ENCODE measurements around the gene SPEM2. TPM values are rescaled to one million over a fixed set of nuclear protein-coding genes. Genes with fewer than 3 reads are reported as not detected.

The SPEM2 gene
- total and polyA plus RNA-seq, 2 of the 8 experiments (the other 6 are each of a cell fraction or from before 2014, with no cell fraction given) = 0.03 TPM; not detected in 1

- H4K20me1 ChIP-seq (replicated peaks in 1 of 2; ENCODE audit: control insufficient read depth in 1 of 2, insufficient read depth in 2 of 2, low read length in 2 of 2) = peaks cover 0 to 1% of the 10 kb centered on the region in 2 experiments
- H3K36me3 ChIP-seq (ENCODE audit: control insufficient read depth in 2 of 4, insufficient read depth in 4 of 4, low read length in 3 of 4) = peaks cover 0 to 3% (median under 1%) of the 10 kb centered on the region in 4 experiments; a peak in 3 of 8 replicates
- no peak overlapping the region for H2BK12ac ChIP-seq (ENCODE audit: low read depth, low read length)
- FAIRE-seq (no peak), DNase-seq (ENCODE audit: low read depth in 1 of 2, low spot score in 2 of 2) (no peak)
- no peak overlapping the region; the same call in 1 of the 2 replicates for H2BK5ac ChIP-seq (ENCODE audit: low read depth, low read length)
- no peaks in the 10 kb centered on the region; a peak in 1 of 4 replicates for H3K79me2 ChIP-seq (ENCODE audit: control insufficient read depth in 1 of 2, insufficient read depth in 2 of 2, low read length in 2 of 2)
- H3K18ac ChIP-seq (ENCODE audit: extremely low read depth, low read length) = no peak overlapping the region
- H3K56ac ChIP-seq (replicated peaks; ENCODE audit: insufficient read length, low read depth, low read length) = no peak overlapping the region
- H3K4me1 ChIP-seq (replicated peaks in 1 of 4; ENCODE audit: control insufficient read depth in 3 of 4, insufficient read depth in 4 of 4, low read length in 3 of 4) = peaks cover 0 to 6% (median 3%) of the 10 kb centered on the region in 4 experiments; a peak in 4 of 7 replicates
- H3K9ac ChIP-seq (replicated peaks in 1 of 4; ENCODE audit: extremely low read depth in 1 of 4, low read depth in 3 of 4, low read length in 3 of 4) = no peak overlapping the region
- no peak overlapping the region for H2BK20ac ChIP-seq (ENCODE audit: low read length)
- no peak overlapping the region for H3K14ac ChIP-seq (ENCODE audit: insufficient read length)
- H3K9me3 ChIP-seq (ENCODE audit: insufficient read depth in 2 of 2, low read depth in 1 of 2, low read length in 1 of 2) = no peaks in the 10 kb centered on the region
- H3K23ac ChIP-seq (ENCODE audit: insufficient read length) = no peak overlapping the region
- H2AK5ac ChIP-seq (ENCODE audit: low read depth, low read length) = no peak overlapping the region
- WGBS, 2 experiments (ENCODE audit: extremely low coverage in 1 of 2, insufficient coverage in 1 of 2, insufficient read length in 1 of 2, insufficient replicate concordance in 2 of 2, low coverage in 1 of 2, low lambda C conversion rate in 2 of 2, missing lambda C conversion rate in 1 of 2) = 98% methylated on average over 7 of the region's 9 CpGs; no CpG with 5 or more reads in 1 of the 2 experiments
- H3K27me3 ChIP-seq (replicated peaks in 1 of 4; ENCODE audit: control insufficient read depth in 3 of 4, extremely low read depth in 1 of 4, insufficient read depth in 3 of 4, low read length in 3 of 4) = no peaks in the 10 kb centered on the region
- no peak overlapping the region for H2BK120ac ChIP-seq (replicated peaks; ENCODE audit: low read depth, low read length)
- no peak overlapping the region for H4K5ac ChIP-seq (ENCODE audit: insufficient read length, low read depth, low read length)
- no peak overlapping the region for H2AFZ ChIP-seq (ENCODE audit: low read length)
- H3K4me3 ChIP-seq (ENCODE audit: extremely low read depth in 1 of 4, insufficient read depth in 2 of 4, low read depth in 3 of 4, low read length in 4 of 4) = no peak overlapping the region
- H3K79me1 ChIP-seq (ENCODE audit: low read depth, low read length) = peaks cover 2% of the 10 kb centered on the region; the same call in 1 of the 2 replicates
- H4K8ac ChIP-seq (ENCODE audit: extremely low read depth, insufficient read depth, low read length) = no peak overlapping the region
- H3K4ac ChIP-seq (replicated peaks; ENCODE audit: insufficient read length, low read depth, low read length) = no peak overlapping the region
- H2BK15ac ChIP-seq (ENCODE audit: low read length) = no peak overlapping the region
- no peak overlapping the region for H4K91ac ChIP-seq (replicated peaks; ENCODE audit: insufficient read length, low read length)
- H3K4me2 ChIP-seq (ENCODE audit: insufficient read depth in 1 of 2, low read depth in 2 of 2, low read length in 2 of 2) = no peak overlapping the region
- H3K27ac ChIP-seq (ENCODE audit: low read depth, low read length) = no peak overlapping the region
- no peaks in the 10 kb centered on the region for H3K23me2 ChIP-seq (ENCODE audit: low read depth, low read length)
- POLR2A ChIA-PET (ENCODE audit: partially characterized antibody) = interaction anchor here (0.9 to 13.8 kb wide), 5 partner anchors 15 to 94 kb away, joined by 3 to 200 read pairs (median 4); partner anchors contain the start of genes POLR2A, SLC35G6, TMEM102 and TMEM256
- TF ChIP-seq, protein P1, sequence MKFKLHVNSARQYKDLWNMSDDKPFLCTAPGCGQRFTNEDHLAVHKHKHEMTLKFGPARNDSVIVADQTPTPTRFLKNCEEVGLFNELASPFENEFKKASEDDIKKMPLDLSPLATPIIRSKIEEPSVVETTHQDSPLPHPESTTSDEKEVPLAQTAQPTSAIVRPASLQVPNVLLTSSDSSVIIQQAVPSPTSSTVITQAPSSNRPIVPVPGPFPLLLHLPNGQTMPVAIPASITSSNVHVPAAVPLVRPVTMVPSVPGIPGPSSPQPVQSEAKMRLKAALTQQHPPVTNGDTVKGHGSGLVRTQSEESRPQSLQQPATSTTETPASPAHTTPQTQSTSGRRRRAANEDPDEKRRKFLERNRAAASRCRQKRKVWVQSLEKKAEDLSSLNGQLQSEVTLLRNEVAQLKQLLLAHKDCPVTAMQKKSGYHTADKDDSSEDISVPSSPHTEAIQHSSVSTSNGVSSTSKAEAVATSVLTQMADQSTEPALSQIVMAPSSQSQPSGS (IDR thresholded peaks at IDR 0.05; ENCODE audit: low read length) = no peak
- no peak for TF ChIP-seq EGR1 (IDR thresholded peaks at IDR 0.05; ENCODE audit: borderline replicate concordance, low read depth, low read length)
- no peak for TF ChIP-seq EP300 (IDR thresholded peaks at IDR 0.05; ENCODE audit: borderline replicate concordance in 1 of 2, low read depth in 2 of 2, low read length in 2 of 2)
- TF ChIP-seq PHF8 (conservative IDR thresholded peaks at IDR 0.05; ENCODE audit: low read depth, low read length) = no peak
- TF ChIP-seq GABPA (IDR thresholded peaks at IDR 0.05; ENCODE audit: borderline replicate concordance, insufficient read depth, low read length) = no peak
- TF ChIP-seq JUN (IDR thresholded peaks at IDR 0.05; ENCODE audit: low read depth, low read length) = no peak
- TF ChIP-seq SP1 (IDR thresholded peaks at IDR 0.05; ENCODE audit: low read depth, low read length) = no peak
- TF ChIP-seq CBX5 (IDR thresholded peaks at IDR 0.05; ENCODE audit: low read depth, low read length) = no peak
- no peak for TF ChIP-seq POU5F1 (IDR thresholded peaks at IDR 0.05; ENCODE audit: low read depth, low read length)
- TF ChIP-seq MAFK (IDR thresholded peaks at IDR 0.05; ENCODE audit: low read depth, low read length) = no peak
- CTCF ChIA-PET (ENCODE audit: partially characterized antibody) = interaction anchor here (1.0 to 1.5 kb wide), 5 partner anchors 9 to 92 kb away, joined by 3 to 8 read pairs (median 3); partner anchors contain the start of gene TNFSF13
Measured at GRCh38 chr17:7466318-7466638, 40.9 kb downstream of the SPEM2 start.

Data from H1 (cell line).